H9 (cell line): ENCODE data around the gene GIGYF1. TPM values are rescaled to one million over a fixed set of nuclear protein-coding genes. Genes with fewer than 3 reads are reported as not detected.

Source experiments
- DNase-seq: peaks from one replicate; pipeline ENCODE4 v3.0.0-alpha.2; 2017
- H2AFZ ChIP-seq: one replicate; pipeline ENCODE4 v1.6.1; 2013; ENCODE audit warnings: mild to moderate bottlenecking, low read length, control low read depth, moderate library complexity
- H2AK5ac ChIP-seq: 2 replicates; pipeline ENCODE4 v1.6.1; 2013; ENCODE audit warnings: low read length, control low read depth, mixed read lengths; ENCODE audit not compliant: insufficient read length
- H2BK120ac ChIP-seq: one replicate; pipeline ENCODE4 v1.6.1; 2013; ENCODE audit warnings: low read depth, mild to moderate bottlenecking, low read length, control low read depth, inconsistent platforms; ENCODE audit not compliant: poor library complexity, severe bottlenecking
- H2BK12ac ChIP-seq: 2 replicates; pipeline ENCODE4 v1.6.1; 2013; ENCODE audit warnings: low read length, control low read depth, mixed read lengths, low read depth; ENCODE audit not compliant: insufficient read length
- H2BK15ac ChIP-seq: 2 replicates; pipeline ENCODE4 v1.6.1; 2013; ENCODE audit warnings: low read depth, low read length, control low read depth
- H2BK20ac ChIP-seq: one replicate; pipeline ENCODE4 v1.6.1; 2013; ENCODE audit warnings: low read depth, mild to moderate bottlenecking, low read length, control low read depth, inconsistent platforms; ENCODE audit not compliant: poor library complexity, severe bottlenecking
- H2BK5ac ChIP-seq: 2 replicates; pipeline ENCODE4 v1.6.1; 2013; ENCODE audit warnings: low read length, control low read depth, mixed read lengths; ENCODE audit not compliant: insufficient read length
- H3K14ac ChIP-seq: 2 replicates; pipeline ENCODE4 v1.6.1; 2013; ENCODE audit warnings: low read length, control low read depth; ENCODE audit not compliant: insufficient read depth
- H3K18ac ChIP-seq: 2 replicates; pipeline ENCODE4 v1.6.1; 2013; ENCODE audit warnings: low read depth, mild to moderate bottlenecking, mixed read lengths, low read length, control low read depth; ENCODE audit not compliant: insufficient read length
- H3K23ac ChIP-seq: 2 replicates; pipeline ENCODE4 v1.6.1; 2013; ENCODE audit warnings: low read length, control low read depth, mixed read lengths, low read depth; ENCODE audit not compliant: insufficient read length
- H3K23me2 ChIP-seq: 2 replicates; pipeline ENCODE4 v1.6.1; 2013; ENCODE audit warnings: low read depth, mild to moderate bottlenecking, mixed read lengths, low read length, control low read depth; ENCODE audit not compliant: insufficient read length, poor library complexity, severe bottlenecking
- H3K27ac ChIP-seq: 2 replicates; pipeline ENCODE4 v1.5.1; 2013; ENCODE audit warnings: low read length, control low read depth, mixed read lengths, low read depth; ENCODE audit not compliant: insufficient read length
- H3K27me3 ChIP-seq: 2 replicates; pipeline ENCODE4 v1.6.1; 2013; ENCODE audit warnings: low read length, control low read depth, inconsistent platforms; ENCODE audit not compliant: insufficient read depth
- H3K4ac ChIP-seq: 2 replicates; pipeline ENCODE4 v1.6.1; 2013; ENCODE audit warnings: low read depth, mild to moderate bottlenecking, control low read depth, inconsistent platforms, low read length, moderate library complexity
- H3K4me1 ChIP-seq: 2 replicates; pipeline ENCODE4 v1.6.1; 2013; ENCODE audit warnings: low read length, control low read depth, inconsistent platforms; ENCODE audit not compliant: insufficient read depth
- H3K4me2 ChIP-seq: 2 replicates; pipeline ENCODE4 v1.6.1; 2013; ENCODE audit warnings: low read length, control low read depth, mixed read lengths; ENCODE audit not compliant: insufficient read length, insufficient read depth
- H3K56ac ChIP-seq: 2 replicates; pipeline ENCODE4 v1.6.1; 2013; ENCODE audit warnings: low read depth, mild to moderate bottlenecking, mixed read lengths, low read length, control low read depth; ENCODE audit not compliant: insufficient read length
- H3K79me1 ChIP-seq: 2 replicates; pipeline ENCODE4 v1.6.1; 2013; ENCODE audit warnings: low read depth, mild to moderate bottlenecking, moderate library complexity, low read length, control low read depth, inconsistent platforms; ENCODE audit not compliant: insufficient read depth, poor library complexity, severe bottlenecking
- H3K79me2 ChIP-seq: 2 replicates; pipeline ENCODE4 v1.6.1; 2013; ENCODE audit warnings: low read length, control low read depth, inconsistent platforms; ENCODE audit not compliant: insufficient read depth
- H3K9ac ChIP-seq: 2 replicates; pipeline ENCODE4 v1.6.1; 2013; ENCODE audit warnings: low read length, control low read depth, mixed read lengths; ENCODE audit not compliant: insufficient read length; ENCODE audit errors: extremely low read depth
- H3K9me3 ChIP-seq: one replicate; pipeline ENCODE4 v1.6.1; 2013; ENCODE audit warnings: low read depth, low read length, inconsistent platforms; ENCODE audit not compliant: control insufficient read depth
- H3T11ph ChIP-seq: one replicate; pipeline ENCODE4 v1.6.1; 2013; ENCODE audit warnings: mild to moderate bottlenecking, low read length, control low read depth, inconsistent platforms
- H4K20me1 ChIP-seq: one replicate; pipeline ENCODE4 v1.6.1; 2013; ENCODE audit not compliant: control insufficient read depth, insufficient read length, insufficient read depth
- H4K5ac ChIP-seq: 2 replicates; pipeline ENCODE4 v1.6.1; 2013; ENCODE audit warnings: low read depth, mild to moderate bottlenecking, mixed read lengths, low read length, control low read depth; ENCODE audit not compliant: insufficient read length
- H4K8ac ChIP-seq: replicated peaks from 2 replicates; pipeline ENCODE4 v1.6.1; 2013; ENCODE audit warnings: low read length, control low read depth, mixed read lengths, low read depth; ENCODE audit not compliant: insufficient read length
- H4K91ac ChIP-seq: 2 replicates; pipeline ENCODE4 v1.6.1; 2013; ENCODE audit warnings: low read depth, mild to moderate bottlenecking, moderate library complexity, mixed read lengths, low read length, control low read depth; ENCODE audit not compliant: insufficient read length
- H3K27ac Mint-ChIP-seq, 3 experiments: 2 replicates in 2 of 3; 3 replicates in 1 of 3; pipeline ENCODE4 v1.8.0; 2020 to 2021; ENCODE audit warnings: mixed read lengths in 3 of 3, mild to moderate bottlenecking in 1 of 3, moderate library complexity in 1 of 3
- H3K27me3 Mint-ChIP-seq: 2 replicates; pipeline ENCODE4 v1.8.0; 2021; ENCODE audit warnings: low read depth, mild to moderate bottlenecking, moderate library complexity, mixed read lengths
- H3K36me3 Mint-ChIP-seq, 3 experiments: 2 replicates in 2 of 3; 3 replicates in 1 of 3; pipeline ENCODE4 v1.8.0; 2020 to 2021; ENCODE audit warnings: low read depth in 3 of 3, mixed read lengths in 3 of 3; ENCODE audit not compliant: insufficient read depth in 1 of 3
- H3K4me1 Mint-ChIP-seq, 2 experiments: 2 replicates each; pipeline ENCODE4 v1.8.0; 2020; ENCODE audit warnings: mixed read lengths in 2 of 2
- H3K4me3 Mint-ChIP-seq, 2 experiments: 2 replicates in 1 of 2; 3 replicates in 1 of 2; pipeline ENCODE4 v1.8.0; 2020 to 2021; ENCODE audit warnings: mild to moderate bottlenecking in 2 of 2, mixed read lengths in 2 of 2, moderate library complexity in 1 of 2
- H3K9me3 Mint-ChIP-seq, 2 experiments: 2 replicates in 1 of 2; 3 replicates in 1 of 2; pipeline ENCODE4 v1.8.0; 2020; ENCODE audit warnings: mild to moderate bottlenecking in 2 of 2, mixed read lengths in 2 of 2, moderate library complexity in 1 of 2
- CTCF ChIP-seq: fragments of 200-600 bp; sonication (generic); conservative IDR thresholded peaks from 3 replicates; pipeline ENCODE4 v1.8.0; 2021; ENCODE audit warnings: antibody characterized with exemption, mild to moderate bottlenecking
- WGBS: extraction: QIAGEN DNeasy Blood & Tissue Kit; methylation state at CpG from one replicate; pipeline ENCODE4 v1.1.7; 2013; ENCODE audit warnings: missing lambda C conversion rate, low lambda C conversion rate, mixed read lengths; ENCODE audit not compliant: insufficient read length; ENCODE audit errors: extremely low coverage; 5-methylcytosine and 5-hydroxymethylcytosine counted together
- total RNA-seq: library from RNA; stranded (reverse); gene quantifications from 2 replicates; pipeline ENCODE4 v1.2.1, GENCODE V29; 2021

Gene GIGYF1
- total RNA-seq, 1 experiment from 2014 or later: 104 TPM

DNA sequence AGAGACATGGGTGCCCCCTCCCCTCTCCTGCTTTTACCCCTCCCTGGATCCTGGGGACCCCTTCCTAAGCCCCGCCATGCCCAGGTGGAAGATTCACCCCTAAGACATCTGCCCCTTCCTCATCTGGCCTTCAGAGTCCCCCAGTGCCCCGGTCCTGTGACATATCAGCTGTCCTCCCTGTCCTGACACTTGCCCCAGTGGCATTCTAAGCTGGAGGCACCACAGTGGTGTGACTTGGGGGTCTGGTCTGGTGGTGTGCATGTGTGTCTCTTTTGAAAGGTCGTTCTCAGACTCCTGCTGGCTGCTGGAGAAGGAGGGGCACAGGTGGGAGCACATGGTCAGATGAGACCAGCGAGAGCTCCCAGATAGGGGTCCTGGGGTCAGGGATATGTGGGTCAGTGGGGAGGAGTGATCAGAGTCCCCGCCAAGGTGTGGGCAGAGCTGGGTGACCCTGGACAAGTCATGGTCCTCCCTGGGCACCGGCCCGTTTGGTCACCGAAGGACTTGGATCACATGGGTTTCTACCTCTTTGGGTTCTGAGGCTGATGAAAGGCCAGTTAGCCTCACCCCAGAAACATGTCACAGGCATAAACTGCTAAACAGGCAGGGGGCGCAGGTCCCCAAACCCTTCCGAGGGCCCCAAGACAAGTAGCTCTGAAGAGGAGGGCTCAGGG lies 52.1 kb downstream of the GIGYF1 start:
- Histone ChIP-seq H3K56ac (no peak overlapping the region), H4K5ac (no peak overlapping the region), H3K18ac (no peak overlapping the region), H4K91ac (no peak overlapping the region), H3K79me2 (no peaks in the 10 kb centered on the region), H3T11ph (no peak overlapping the region), H2BK12ac (no peak overlapping the region), H2BK120ac (no peak overlapping the region), H3K4ac (no peak overlapping the region), H4K8ac (no peak overlapping the region), H4K20me1 (no peaks in the 10 kb centered on the region), H3K23ac (no peak overlapping the region), H2AFZ (no peak overlapping the region), H3K4me2 (no peak overlapping the region), H3K79me1 (no peaks in the 10 kb centered on the region), H2BK20ac (no peak overlapping the region), H2AK5ac (no peak overlapping the region), H3K14ac (no peak overlapping the region; the same call in 1 of the 2 replicates), H3K4me1 (no peaks in the 10 kb centered on the region), H3K9ac (no peak overlapping the region), H3K27me3 (no peaks in the 10 kb centered on the region), H3K27ac (no peak overlapping the region), H3K9me3 (no peaks in the 10 kb centered on the region), H2BK15ac (no peak overlapping the region), H2BK5ac (no peak overlapping the region), H3K23me2 (no peaks in the 10 kb centered on the region)
- Mint-ChIP-seq H3K27ac (no peak overlapping the region), H3K9me3 (no peaks in the 10 kb centered on the region), H3K4me1 (peaks cover 7 to 41% of the 10 kb centered on the region in 2 experiments), H3K36me3 (no peaks in the 10 kb centered on the region), H3K27me3 (peaks cover 14% of the 10 kb centered on the region), H3K4me3 (no peak overlapping the region; a peak in 1 of 5 replicates)
- DNase-seq: no peak
- no CpG with 5 or more reads among the region's 10 CpGs for WGBS
- no peak for TF ChIP-seq CTCF
